ENCODE results near the gene EGFLAM.
"Not testable (repeated sequence)": the region's sequence is repeated elsewhere in the genome, so short reads cannot be mapped to it uniquely, and the experiment has no call there.

EGFLAM gene

GRCh38 chr5:38329132-38329715 is 70.9 kb downstream of the EGFLAM start:
- no peak for DNase-seq (ENCODE audit: low read depth)
- H3K4me3 ChIP-seq (ENCODE audit: control insufficient read depth, low read depth, low read length): no peak overlapping the region
- no peak for TF ChIP-seq CTCF (IDR thresholded peaks at IDR 0.05; ENCODE audit: control insufficient read depth, insufficient read depth, low read depth, low read length, missing control alignments)

GRCh38 chr5:38330207-38330606 is 71.8 kb downstream of the EGFLAM start:
- H3K4me3 ChIP-seq (ENCODE audit: control insufficient read depth, low read depth, low read length): no peak overlapping the region
- no peak for DNase-seq (ENCODE audit: low read depth)
- no peak for TF ChIP-seq CTCF (IDR thresholded peaks at IDR 0.05; ENCODE audit: control insufficient read depth, insufficient read depth, low read depth, low read length, missing control alignments)

GRCh38 chr5:38331831-38332230 is 73.5 kb downstream of the EGFLAM start:
- no peak overlapping the region for H3K4me3 ChIP-seq (ENCODE audit: control insufficient read depth, low read depth, low read length)
- DNase-seq (ENCODE audit: low read depth): no peak
- TF ChIP-seq CTCF (IDR thresholded peaks at IDR 0.05; ENCODE audit: control insufficient read depth, insufficient read depth, low read depth, low read length, missing control alignments): no peak

- DNase-seq (ENCODE audit: low read depth); H3K4me3 ChIP-seq (ENCODE audit: control insufficient read depth, low read depth, low read length): not testable (repeated sequence)
Measured at GRCh38 chr5:38333181-38333580, 74.8 kb downstream of the EGFLAM start.

- no peak for TF ChIP-seq CTCF (IDR thresholded peaks at IDR 0.05; ENCODE audit: control insufficient read depth, insufficient read depth, low read depth, low read length, missing control alignments)
- no peak for DNase-seq (ENCODE audit: low read depth)
- no peak overlapping the region for H3K4me3 ChIP-seq (ENCODE audit: control insufficient read depth, low read depth, low read length)
Measured at GRCh38 chr5:38338455-38338854, 80.1 kb downstream of the EGFLAM start.

GRCh38 chr5:38339446-38339845 is 81.1 kb downstream of the EGFLAM start:
- TF ChIP-seq CTCF (IDR thresholded peaks at IDR 0.05; ENCODE audit: control insufficient read depth, insufficient read depth, low read depth, low read length, missing control alignments): no peak
- DNase-seq (ENCODE audit: low read depth): no peak
- H3K4me3 ChIP-seq (ENCODE audit: control insufficient read depth, low read depth, low read length): no peak overlapping the region

GRCh38 chr5:38341056-38341455 is 82.7 kb downstream of the EGFLAM start:
- H3K4me3 ChIP-seq (ENCODE audit: control insufficient read depth, low read depth, low read length): no peak overlapping the region
- DNase-seq (ENCODE audit: low read depth): no peak
- TF ChIP-seq CTCF (IDR thresholded peaks at IDR 0.05; ENCODE audit: control insufficient read depth, insufficient read depth, low read depth, low read length, missing control alignments): no peak

All from AG09309 (cell line).